Astrocyte (in vitro differentiated cells and primary cell): Measurements from ENCODE around the gene TERT. TPM values are rescaled to one million over a fixed set of nuclear protein-coding genes. Genes with fewer than 3 reads are reported as not detected.

Experiments
- DNase-seq: peaks from one replicate; pipeline ENCODE4 v3.0.0-alpha.2; 2010; ENCODE audit warnings: low read depth
- FAIRE-seq: peaks from 2 replicates; lab custom pipeline; 2011; peaks lifted over from hg19 to GRCh38; lab: Jason Lieb, UNC
- H2AFZ ChIP-seq: 2 replicates; pipeline ENCODE4 v1.6.0; 2012; ENCODE audit warnings: low read depth, low read length, inconsistent platforms
- H3K27ac ChIP-seq: 2 replicates; pipeline ENCODE4 v1.5.1; 2011; ENCODE audit warnings: low read depth, low read length, inconsistent platforms
- H3K27me3 ChIP-seq: 2 replicates; pipeline ENCODE4 v1.6.0; 2011; ENCODE audit warnings: low read length, inconsistent platforms; ENCODE audit not compliant: insufficient read depth
- H3K36me3 ChIP-seq: 2 replicates; pipeline ENCODE4 v1.5.1; 2011; ENCODE audit warnings: low read length, inconsistent platforms; ENCODE audit not compliant: insufficient read depth
- H3K4me1 ChIP-seq: 2 replicates; pipeline ENCODE4 v1.5.1; 2011; ENCODE audit warnings: low read length, inconsistent platforms; ENCODE audit not compliant: insufficient read depth
- H3K4me2 ChIP-seq: 2 replicates; pipeline ENCODE4 v1.6.0; 2012; ENCODE audit warnings: low read length, inconsistent platforms
- H3K4me3 ChIP-seq: 2 replicates; pipeline ENCODE4 v1.5.1; 2011; ENCODE audit warnings: low read depth, mild to moderate bottlenecking, low read length, inconsistent platforms; ENCODE audit not compliant: insufficient read depth
- H3K79me2 ChIP-seq: 2 replicates; pipeline ENCODE4 v1.6.0; 2012; ENCODE audit warnings: mild to moderate bottlenecking, low read length, inconsistent platforms; ENCODE audit not compliant: insufficient read depth
- H3K9ac ChIP-seq: 2 replicates; pipeline ENCODE4 v1.6.0; 2012; ENCODE audit warnings: mild to moderate bottlenecking, low read length, inconsistent platforms
- H3K9me3 ChIP-seq: 2 replicates; pipeline ENCODE4 v1.5.1; 2012; ENCODE audit warnings: low read depth, mild to moderate bottlenecking, low read length, inconsistent platforms; ENCODE audit not compliant: insufficient read depth
- H4K20me1 ChIP-seq: 2 replicates; pipeline ENCODE4 v1.6.0; 2012; ENCODE audit warnings: low read length, inconsistent platforms; ENCODE audit not compliant: insufficient read depth
- H3K27ac Mint-ChIP-seq: one replicate; pipeline ENCODE4 v1.8.0; 2021; ENCODE audit warnings: mild to moderate bottlenecking, mixed read lengths; ENCODE audit not compliant: unreplicated experiment
- H3K27me3 Mint-ChIP-seq: one replicate; pipeline ENCODE4 v1.8.0; 2021; ENCODE audit warnings: low read depth, mixed read lengths; ENCODE audit not compliant: unreplicated experiment
- H3K36me3 Mint-ChIP-seq: one replicate; pipeline ENCODE4 v1.8.0; 2021; ENCODE audit warnings: low read depth, mixed read lengths; ENCODE audit not compliant: unreplicated experiment
- H3K4me1 Mint-ChIP-seq: one replicate; pipeline ENCODE4 v1.8.0; 2021; ENCODE audit warnings: low read depth, mixed read lengths; ENCODE audit not compliant: unreplicated experiment
- H3K4me3 Mint-ChIP-seq: one replicate; pipeline ENCODE4 v1.8.0; 2021; ENCODE audit warnings: mild to moderate bottlenecking, moderate library complexity, mixed read lengths; ENCODE audit not compliant: unreplicated experiment
- H3K9me3 Mint-ChIP-seq: one replicate; pipeline ENCODE4 v1.8.0; 2021; ENCODE audit warnings: mild to moderate bottlenecking, mixed read lengths; ENCODE audit not compliant: unreplicated experiment
- EZH2 ChIP-seq: IDR thresholded peaks from 2 replicates; pipeline ENCODE4 v1.6.1; 2012; ENCODE audit warnings: mild to moderate bottlenecking, low read length, inconsistent platforms; ENCODE audit not compliant: insufficient read depth
- total RNA-seq: library from RNA; stranded (reverse); gene quantifications from 2 replicates; pipeline ENCODE4 v1.2.1, GENCODE V29; 2021
- TF ChIP-seq, protein P1 (sequence below): IDR thresholded peaks from 2 replicates; pipeline ENCODE4 v1.5.1; 2011; ENCODE audit warnings: low read depth, mild to moderate bottlenecking, inconsistent platforms, low read length, moderate library complexity; ENCODE audit not compliant: insufficient read depth

TERT gene
- total RNA-seq, 1 donor from 2014 or later = 0.50 TPM

- Histone ChIP-seq H3K4me3 (no peak overlapping the region), H3K27me3 (no peaks in the 10 kb centered on the region), H2AFZ (no peak overlapping the region), H3K9ac (no peak overlapping the region), H3K79me2 (no peaks in the 10 kb centered on the region), H4K20me1 (no peaks in the 10 kb centered on the region), H3K4me2 (no peak overlapping the region), H3K9me3 (peaks cover 16% of the 10 kb centered on the region), H3K4me1 (no peaks in the 10 kb centered on the region), H3K27ac (no peak overlapping the region), H3K36me3 (no peaks in the 10 kb centered on the region)
- DNase-seq (no peak), FAIRE-seq (no peak)
- no peak for TF ChIP-seq EZH2
- TF ChIP-seq, protein P1, sequence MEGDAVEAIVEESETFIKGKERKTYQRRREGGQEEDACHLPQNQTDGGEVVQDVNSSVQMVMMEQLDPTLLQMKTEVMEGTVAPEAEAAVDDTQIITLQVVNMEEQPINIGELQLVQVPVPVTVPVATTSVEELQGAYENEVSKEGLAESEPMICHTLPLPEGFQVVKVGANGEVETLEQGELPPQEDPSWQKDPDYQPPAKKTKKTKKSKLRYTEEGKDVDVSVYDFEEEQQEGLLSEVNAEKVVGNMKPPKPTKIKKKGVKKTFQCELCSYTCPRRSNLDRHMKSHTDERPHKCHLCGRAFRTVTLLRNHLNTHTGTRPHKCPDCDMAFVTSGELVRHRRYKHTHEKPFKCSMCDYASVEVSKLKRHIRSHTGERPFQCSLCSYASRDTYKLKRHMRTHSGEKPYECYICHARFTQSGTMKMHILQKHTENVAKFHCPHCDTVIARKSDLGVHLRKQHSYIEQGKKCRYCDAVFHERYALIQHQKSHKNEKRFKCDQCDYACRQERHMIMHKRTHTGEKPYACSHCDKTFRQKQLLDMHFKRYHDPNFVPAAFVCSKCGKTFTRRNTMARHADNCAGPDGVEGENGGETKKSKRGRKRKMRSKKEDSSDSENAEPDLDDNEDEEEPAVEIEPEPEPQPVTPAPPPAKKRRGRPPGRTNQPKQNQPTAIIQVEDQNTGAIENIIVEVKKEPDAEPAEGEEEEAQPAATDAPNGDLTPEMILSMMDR = no peak
- H3K36me3 Mint-ChIP-seq = peaks cover 5% of the 10 kb centered on the region
- peaks cover 9% of the 10 kb centered on the region for H3K9me3 Mint-ChIP-seq
- H3K27ac Mint-ChIP-seq = no peak overlapping the region
- H3K4me3 Mint-ChIP-seq = no peak overlapping the region
- peaks cover 47% of the 10 kb centered on the region for H3K27me3 Mint-ChIP-seq
- no peaks in the 10 kb centered on the region for H3K4me1 Mint-ChIP-seq
These were observed 74.5 kb downstream of the TERT start for GRCh38 chr5:1220351-1220750.

GRCh38 chr5:1219768-1220100, 75.1 kb downstream of the TERT start:
- peaks cover 9% of the 10 kb centered on the region for H3K9me3 Mint-ChIP-seq
- peaks cover 52% of the 10 kb centered on the region for H3K27me3 Mint-ChIP-seq
- TF ChIP-seq EZH2 = no peak
- TF ChIP-seq, protein P1 = no peak
- Histone ChIP-seq H3K27ac (no peak overlapping the region), H2AFZ (no peak overlapping the region), H4K20me1 (no peaks in the 10 kb centered on the region), H3K9me3 (peaks cover 17% of the 10 kb centered on the region), H3K27me3 (no peaks in the 10 kb centered on the region), H3K79me2 (no peaks in the 10 kb centered on the region), H3K4me1 (no peaks in the 10 kb centered on the region), H3K36me3 (no peaks in the 10 kb centered on the region), H3K9ac (no peak overlapping the region), H3K4me3 (no peak overlapping the region), H3K4me2 (no peak overlapping the region)
- FAIRE-seq = no peak
- DNase-seq = no peak
- no peak overlapping the region for H3K4me3 Mint-ChIP-seq
- H3K4me1 Mint-ChIP-seq = no peaks in the 10 kb centered on the region
- H3K36me3 Mint-ChIP-seq = peaks cover 5% of the 10 kb centered on the region
- no peak overlapping the region for H3K27ac Mint-ChIP-seq

- Histone ChIP-seq H3K9me3 (peaks cover 17% of the 10 kb centered on the region), H3K4me3 (no peak overlapping the region), H3K79me2 (no peaks in the 10 kb centered on the region), H3K4me2 (no peak overlapping the region), H2AFZ (no peak overlapping the region), H4K20me1 (no peaks in the 10 kb centered on the region), H3K36me3 (no peaks in the 10 kb centered on the region), H3K9ac (no peak overlapping the region), H3K4me1 (no peaks in the 10 kb centered on the region), H3K27ac (no peak overlapping the region), H3K27me3 (no peaks in the 10 kb centered on the region)
- FAIRE-seq = no peak
- H3K36me3 Mint-ChIP-seq = peaks cover 5% of the 10 kb centered on the region
- TF ChIP-seq EZH2 = no peak
- TF ChIP-seq, protein P1 = no peak
- H3K4me1 Mint-ChIP-seq = no peaks in the 10 kb centered on the region
- no peak for DNase-seq
- H3K4me3 Mint-ChIP-seq = no peak overlapping the region
- peaks cover 9% of the 10 kb centered on the region for H3K9me3 Mint-ChIP-seq
- no peak overlapping the region for H3K27ac Mint-ChIP-seq
- H3K27me3 Mint-ChIP-seq = peaks cover 48% of the 10 kb centered on the region
These were observed 75.6 kb downstream of the TERT start for GRCh38 chr5:1219098-1219767.
